OCI-LY1 (cell line): ENCODE measurements around the gene ZNF653.
"Not testable (repeated sequence)": the region's sequence is repeated elsewhere in the genome, so short reads cannot be mapped to it uniquely, and the experiment has no call there.

Source experiments
- H2AFZ ChIP-seq: fragments of 200-600 bp; sonication (generic), shearing (Covaris generic); 2 replicates; pipeline ENCODE4 v1.6.0; 2014; ENCODE audit warnings: antibody characterized with exemption, mild to moderate bottlenecking, low read length
- H3F3A ChIP-seq: fragments of 200-600 bp; sonication (generic), shearing (Covaris generic); 2 replicates; pipeline ENCODE4 v1.6.0; 2014; ENCODE audit warnings: mild to moderate bottlenecking, antibody characterized with exemption, low read length, moderate library complexity; ENCODE audit not compliant: insufficient read depth
- H3K27ac ChIP-seq: fragments of 200-600 bp; sonication (generic); 2 replicates; pipeline ENCODE4 v1.5.1; 2014; ENCODE audit warnings: low read length, mixed run types, mild to moderate bottlenecking, low read depth; ENCODE audit not compliant: poor library complexity, severe bottlenecking
- H3K27me3 ChIP-seq: fragments of 200-600 bp; sonication (generic); 2 replicates; pipeline ENCODE4 v1.6.0; 2014; ENCODE audit warnings: antibody characterized with exemption, mild to moderate bottlenecking, low read length, moderate library complexity; ENCODE audit not compliant: insufficient read depth
- H3K36me3 ChIP-seq: fragments of 200-600 bp; sonication (generic); 2 replicates; pipeline ENCODE4 v1.6.1; 2014; ENCODE audit warnings: mild to moderate bottlenecking, antibody characterized with exemption, low read length, moderate library complexity, mixed read lengths; ENCODE audit not compliant: insufficient read depth
- H3K4me1 ChIP-seq: fragments of 200-600 bp; sonication (generic); 2 replicates; pipeline ENCODE4 v1.5.1; 2014; ENCODE audit warnings: mild to moderate bottlenecking, low read length, moderate library complexity; ENCODE audit not compliant: insufficient read depth, severe bottlenecking
- H3K4me2 ChIP-seq: fragments of 200-600 bp; sonication (generic), shearing (Covaris generic); 2 replicates; pipeline ENCODE4 v1.6.1; 2014; ENCODE audit warnings: low read length
- H3K4me3 ChIP-seq: fragments of 200-600 bp; sonication (generic); 2 replicates; pipeline ENCODE4 v1.5.1; 2014; ENCODE audit warnings: low read length, low read depth, mild to moderate bottlenecking, mixed read lengths; ENCODE audit not compliant: poor library complexity, severe bottlenecking
- H3K79me2 ChIP-seq: fragments of 200-600 bp; shearing (Covaris generic); 2 replicates; pipeline ENCODE4 v1.6.1; 2016; ENCODE audit warnings: mixed run types, low read length, mixed read lengths; ENCODE audit not compliant: insufficient read depth
- H3K9ac ChIP-seq: fragments of 200-600 bp; sonication (generic), shearing (Covaris generic); 2 replicates; pipeline ENCODE4 v1.6.1; 2014; ENCODE audit warnings: mild to moderate bottlenecking, low read length, mixed read lengths
- H3K9me2 ChIP-seq: fragments of 200-600 bp; sonication (generic), shearing (Covaris generic); 2 replicates; pipeline ENCODE4 v1.6.1; 2014; ENCODE audit warnings: low read depth, mild to moderate bottlenecking, low read length, mixed read lengths
- H3K9me3 ChIP-seq: fragments of 200-600 bp; shearing (Covaris generic); 2 replicates; pipeline ENCODE4 v1.6.1; 2014; ENCODE audit warnings: low read length, mixed read lengths
- H4K20me1 ChIP-seq: fragments of 200-600 bp; sonication (generic), shearing (Covaris generic); 2 replicates; pipeline ENCODE4 v1.6.0; 2016; ENCODE audit warnings: mild to moderate bottlenecking, low read length; ENCODE audit not compliant: insufficient read depth
- CTCF ChIP-seq: fragments of 200-600 bp; sonication (generic), shearing (Covaris generic); IDR thresholded peaks from 2 replicates; pipeline ENCODE4 v1.5.1; 2017; ENCODE audit warnings: mild to moderate bottlenecking, antibody characterized with exemption, low read length, moderate library complexity, mixed read lengths
- EZH2 ChIP-seq: fragments of 200-600 bp; sonication (generic), shearing (Covaris generic); IDR thresholded peaks from 2 replicates; pipeline ENCODE4 v1.8.0; 2017; ENCODE audit warnings: borderline replicate concordance, mixed run types, mild to moderate bottlenecking, antibody characterized with exemption, low read length, moderate library complexity, mixed read lengths

The ZNF653 gene

DNA sequence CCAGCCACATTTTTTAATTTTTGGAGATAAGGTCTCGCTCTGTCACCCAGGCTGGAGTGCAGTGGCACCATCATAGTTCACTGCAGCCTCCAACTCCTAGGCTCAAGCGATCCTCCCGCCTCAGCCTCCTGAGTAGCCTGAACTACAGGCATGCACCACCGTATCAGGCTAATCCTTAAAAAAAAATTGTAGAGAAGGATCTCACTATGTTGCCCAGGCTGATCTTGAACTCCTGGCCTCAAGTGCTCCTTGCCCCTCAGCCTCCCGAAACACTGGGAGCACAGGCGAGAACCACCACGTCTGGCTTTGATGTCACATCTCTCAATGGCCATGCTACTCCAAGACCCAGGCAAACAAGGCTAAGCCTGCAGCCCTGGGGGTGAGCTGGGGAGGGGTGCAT is 49.0 kb downstream of the ZNF653 start:
- H3K4me3 ChIP-seq, result no peak overlapping the region
- TF ChIP-seq CTCF, result no peak
- no peak for TF ChIP-seq EZH2
- no peaks in the 10 kb centered on the region for H3K36me3 ChIP-seq
- H3K27me3 ChIP-seq, result 0 out of 2 replicates have a peak, but pooled peaks cover 9% of the 10 kb centered on the region
- no peaks in the 10 kb centered on the region for H3F3A ChIP-seq
- H4K20me1 ChIP-seq, result no peaks in the 10 kb centered on the region
- H3K9ac ChIP-seq, result no peak overlapping the region
- no peak overlapping the region for H2AFZ ChIP-seq
- no peaks in the 10 kb centered on the region for H3K9me3 ChIP-seq
- no peaks in the 10 kb centered on the region for H3K79me2 ChIP-seq
- H3K27ac ChIP-seq, result no peak overlapping the region
- no peaks in the 10 kb centered on the region for H3K9me2 ChIP-seq
- H3K4me2 ChIP-seq, result no peak overlapping the region
- H3K4me1 ChIP-seq, result peaks cover 14% of the 10 kb centered on the region

- H3K9me2 ChIP-seq, result not testable (repeated sequence)
Measured at GRCh38 chr19:11455233-11455554, 50.4 kb downstream of the ZNF653 start.

GRCh38 chr19:11453468-11454341 is 51.9 kb downstream of the ZNF653 start:
- Histone ChIP-seq H3K9me3 (no peaks in the 10 kb centered on the region), H3K4me1 (peaks cover 14% of the 10 kb centered on the region), H3K27me3 (0 out of 2 replicates have a peak, but pooled peaks cover 9% of the 10 kb centered on the region), H3K9me2 (no peaks in the 10 kb centered on the region), H3K4me2 (peak overlapping the region; percentile 42; the same call in 1 of the 2 replicates), H3F3A (no peaks in the 10 kb centered on the region), H3K4me3 (no peak overlapping the region), H4K20me1 (no peaks in the 10 kb centered on the region), H2AFZ (no peak overlapping the region), H3K79me2 (no peaks in the 10 kb centered on the region), H3K27ac (no peak overlapping the region), H3K9ac (no peak overlapping the region), H3K36me3 (peaks cover 19% of the 10 kb centered on the region)
- no peak for TF ChIP-seq EZH2
- peak; percentile 78 for TF ChIP-seq CTCF

More at GRCh38 chr19:11455233-11455554, 50.4 kb downstream of the ZNF653 start:
- not testable (repeated sequence) for H3K27ac ChIP-seq, H3F3A ChIP-seq, H2AFZ ChIP-seq, H3K4me3 ChIP-seq, H4K20me1 ChIP-seq, H3K27me3 ChIP-seq, H3K79me2 ChIP-seq, H3K4me2 ChIP-seq, H3K36me3 ChIP-seq, H3K9me3 ChIP-seq, H3K9ac ChIP-seq
- H3K4me1 ChIP-seq, result peaks cover 14% of the 10 kb centered on the region
